ENCODE results near the gene LHFPL2. TPM values are rescaled to one million over a fixed set of nuclear protein-coding genes. Genes with fewer than 3 reads are reported as not detected.

The LHFPL2 gene
- total RNA-seq, 1 experiment from 2014 or later = 43.6 TPM

- peaks cover 7% of the 10 kb centered on the region for H3K4me1 Mint-ChIP-seq (ENCODE audit: low read depth, unreplicated experiment)
- CTCF ChIA-PET = interaction anchor here (0.5 kb wide), 1 partner anchor 56 kb away, joined by 3 read pairs; no protein-coding TSS in a partner anchor
- peaks cover 3% of the 10 kb centered on the region for H3K9me3 Mint-ChIP-seq (ENCODE audit: low read depth, unreplicated experiment)
- H3K27me3 Mint-ChIP-seq (ENCODE audit: unreplicated experiment) = no peaks in the 10 kb centered on the region
- no peak overlapping the region for H3K27ac Mint-ChIP-seq (ENCODE audit: unreplicated experiment)
- DNase-seq = no peak
- no peaks in the 10 kb centered on the region for H3K36me3 Mint-ChIP-seq (ENCODE audit: insufficient read depth, unreplicated experiment)
- TF ChIP-seq CTCF (IDR thresholded peaks at IDR 0.05; ENCODE audit: unreplicated experiment) = no peak
- H3K4me3 Mint-ChIP-seq (ENCODE audit: low read depth, unreplicated experiment) = no peak overlapping the region
- intact Hi-C loops (cut with micrococcal nuclease; ENCODE audit: unreplicated experiment) = no loop called here
- no TSS peak for BruUV-seq (replicated peaks)
These were observed 93.9 kb downstream of the LHFPL2 start for GRCh38 chr5:78554670-78555069.

GRCh38 chr5:78553580-78554353 is 94.8 kb downstream of the LHFPL2 start:
- CTCF ChIA-PET = no interaction called here
- no peak for DNase-seq
- Mint-ChIP-seq H3K4me3 (ENCODE audit: low read depth, unreplicated experiment) (no peak overlapping the region), H3K9me3 (ENCODE audit: low read depth, unreplicated experiment) (peaks cover 3% of the 10 kb centered on the region), H3K4me1 (ENCODE audit: low read depth, unreplicated experiment) (peaks cover 7% of the 10 kb centered on the region), H3K27me3 (ENCODE audit: unreplicated experiment) (no peaks in the 10 kb centered on the region), H3K27ac (ENCODE audit: unreplicated experiment) (no peak overlapping the region), H3K36me3 (ENCODE audit: insufficient read depth, unreplicated experiment) (no peaks in the 10 kb centered on the region)
- no peak for TF ChIP-seq CTCF (IDR thresholded peaks at IDR 0.05; ENCODE audit: unreplicated experiment)
- intact Hi-C loops (cut with micrococcal nuclease; ENCODE audit: unreplicated experiment) = no loop called here
- no TSS peak for BruUV-seq (replicated peaks)

- no peaks in the 10 kb centered on the region for H3K27me3 Mint-ChIP-seq (ENCODE audit: unreplicated experiment)
- no peak for TF ChIP-seq CTCF (IDR thresholded peaks at IDR 0.05; ENCODE audit: unreplicated experiment)
- intact Hi-C loops (cut with micrococcal nuclease; ENCODE audit: unreplicated experiment) = no loop called here
- H3K9me3 Mint-ChIP-seq (ENCODE audit: low read depth, unreplicated experiment) = peaks cover 3% of the 10 kb centered on the region
- CTCF ChIA-PET = no interaction called here
- no peak overlapping the region for H3K27ac Mint-ChIP-seq (ENCODE audit: unreplicated experiment)
- no peak overlapping the region for H3K4me3 Mint-ChIP-seq (ENCODE audit: low read depth, unreplicated experiment)
- DNase-seq = no peak
- no TSS peak for BruUV-seq (replicated peaks)
- peaks cover 7% of the 10 kb centered on the region for H3K4me1 Mint-ChIP-seq (ENCODE audit: low read depth, unreplicated experiment)
- no peaks in the 10 kb centered on the region for H3K36me3 Mint-ChIP-seq (ENCODE audit: insufficient read depth, unreplicated experiment)
These were observed 95.7 kb downstream of the LHFPL2 start for GRCh38 chr5:78552729-78553342.

GRCh38 chr5:78550891-78551290 is 97.7 kb downstream of the LHFPL2 start:
- peaks cover 3% of the 10 kb centered on the region for H3K9me3 Mint-ChIP-seq (ENCODE audit: low read depth, unreplicated experiment)
- H3K27ac Mint-ChIP-seq (ENCODE audit: unreplicated experiment) = no peak overlapping the region
- no peaks in the 10 kb centered on the region for H3K36me3 Mint-ChIP-seq (ENCODE audit: insufficient read depth, unreplicated experiment)
- peaks cover 7% of the 10 kb centered on the region for H3K4me1 Mint-ChIP-seq (ENCODE audit: low read depth, unreplicated experiment)
- intact Hi-C loops (cut with micrococcal nuclease; ENCODE audit: unreplicated experiment) = no loop called here
- no peaks in the 10 kb centered on the region for H3K27me3 Mint-ChIP-seq (ENCODE audit: unreplicated experiment)
- DNase-seq = no peak
- no peak overlapping the region for H3K4me3 Mint-ChIP-seq (ENCODE audit: low read depth, unreplicated experiment)
- no peak for TF ChIP-seq CTCF (IDR thresholded peaks at IDR 0.05; ENCODE audit: unreplicated experiment)
- no TSS peak for BruUV-seq (replicated peaks)
- CTCF ChIA-PET = no interaction called here

All from Calu3 (cell line).